ENCODE measurements around the gene MGLL.

The MGLL gene

GRCh38 chr3:127827808-127828207 lies 5.5 kb upstream of the MGLL start:
- no peak overlapping the region for H3K4me3 ChIP-seq (replicated peaks; ENCODE audit: low read depth, low read length)
- no peak for DNase-seq (ENCODE audit: extremely low read depth, low read depth)
- TF ChIP-seq CTCF (IDR thresholded peaks at IDR 0.05; ENCODE audit: low read depth, low read length, missing control alignments) = no peak

GRCh38 chr3:127825756-127826155 lies 3.4 kb upstream of the MGLL start:
- H3K4me3 ChIP-seq (replicated peaks; ENCODE audit: low read depth, low read length) = no peak overlapping the region
- no peak for TF ChIP-seq CTCF (IDR thresholded peaks at IDR 0.05; ENCODE audit: low read depth, low read length, missing control alignments)
- DNase-seq (ENCODE audit: extremely low read depth, low read depth) = no peak

GRCh38 chr3:127824151-127824825 lies 2.0 kb upstream of the MGLL start:
- H3K4me3 ChIP-seq (replicated peaks; ENCODE audit: low read depth, low read length) = no peak overlapping the region
- TF ChIP-seq CTCF (IDR thresholded peaks at IDR 0.05; ENCODE audit: low read depth, low read length, missing control alignments) = no peak

GRCh38 chr3:127823426-127823857 lies 1.1 kb upstream of the MGLL start:
- TF ChIP-seq CTCF (IDR thresholded peaks at IDR 0.05; ENCODE audit: low read depth, low read length, missing control alignments) = no peak
- peak overlapping the region; percentile 80 for H3K4me3 ChIP-seq (replicated peaks; ENCODE audit: low read depth, low read length)
- no peak for DNase-seq (ENCODE audit: extremely low read depth, low read depth)

More at GRCh38 chr3:127824151-127824825, 2.0 kb upstream of the MGLL start:
- DNase-seq (ENCODE audit: extremely low read depth, low read depth) = no peak

- DNase-seq (ENCODE audit: extremely low read depth, low read depth) = no peak
- H3K4me3 ChIP-seq (replicated peaks; ENCODE audit: low read depth, low read length) = peak overlapping the region; percentile 80
- no peak for TF ChIP-seq CTCF (IDR thresholded peaks at IDR 0.05; ENCODE audit: low read depth, low read length, missing control alignments)
Observed at GRCh38 chr3:127822682-127823425, 539 bp upstream of the MGLL start.

GRCh38 chr3:127821394-127821793 lies 921 bp downstream of the MGLL start:
- H3K4me3 ChIP-seq (replicated peaks; ENCODE audit: low read depth, low read length) = peak overlapping the region; percentile 80
- DNase-seq (ENCODE audit: extremely low read depth, low read depth) = no peak
- no peak for TF ChIP-seq CTCF (IDR thresholded peaks at IDR 0.05; ENCODE audit: low read depth, low read length, missing control alignments)
